IPS-18c (cell line): ENCODE data around the gene NUP50.
A peak's percentile ranks its signal among the peaks of the same experiment; 100 is the strongest.

Experiments
- H3K4me3 ChIP-seq: 2 replicates; pipeline ENCODE4 v1.7.0; 2013; ENCODE audit warnings: low read depth, mild to moderate bottlenecking, low read length, moderate library complexity; ENCODE audit not compliant: insufficient read depth
- H3K9me3 ChIP-seq: one replicate; pipeline ENCODE4 v1.6.1; 2013; ENCODE audit warnings: mild to moderate bottlenecking, low read length, moderate library complexity; ENCODE audit not compliant: control insufficient read depth, insufficient read depth

The NUP50 gene, protein sequence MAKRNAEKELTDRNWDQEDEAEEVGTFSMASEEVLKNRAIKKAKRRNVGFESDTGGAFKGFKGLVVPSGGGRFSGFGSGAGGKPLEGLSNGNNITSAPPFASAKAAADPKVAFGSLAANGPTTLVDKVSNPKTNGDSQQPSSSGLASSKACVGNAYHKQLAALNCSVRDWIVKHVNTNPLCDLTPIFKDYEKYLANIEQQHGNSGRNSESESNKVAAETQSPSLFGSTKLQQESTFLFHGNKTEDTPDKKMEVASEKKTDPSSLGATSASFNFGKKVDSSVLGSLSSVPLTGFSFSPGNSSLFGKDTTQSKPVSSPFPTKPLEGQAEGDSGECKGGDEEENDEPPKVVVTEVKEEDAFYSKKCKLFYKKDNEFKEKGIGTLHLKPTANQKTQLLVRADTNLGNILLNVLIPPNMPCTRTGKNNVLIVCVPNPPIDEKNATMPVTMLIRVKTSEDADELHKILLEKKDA

DNA sequence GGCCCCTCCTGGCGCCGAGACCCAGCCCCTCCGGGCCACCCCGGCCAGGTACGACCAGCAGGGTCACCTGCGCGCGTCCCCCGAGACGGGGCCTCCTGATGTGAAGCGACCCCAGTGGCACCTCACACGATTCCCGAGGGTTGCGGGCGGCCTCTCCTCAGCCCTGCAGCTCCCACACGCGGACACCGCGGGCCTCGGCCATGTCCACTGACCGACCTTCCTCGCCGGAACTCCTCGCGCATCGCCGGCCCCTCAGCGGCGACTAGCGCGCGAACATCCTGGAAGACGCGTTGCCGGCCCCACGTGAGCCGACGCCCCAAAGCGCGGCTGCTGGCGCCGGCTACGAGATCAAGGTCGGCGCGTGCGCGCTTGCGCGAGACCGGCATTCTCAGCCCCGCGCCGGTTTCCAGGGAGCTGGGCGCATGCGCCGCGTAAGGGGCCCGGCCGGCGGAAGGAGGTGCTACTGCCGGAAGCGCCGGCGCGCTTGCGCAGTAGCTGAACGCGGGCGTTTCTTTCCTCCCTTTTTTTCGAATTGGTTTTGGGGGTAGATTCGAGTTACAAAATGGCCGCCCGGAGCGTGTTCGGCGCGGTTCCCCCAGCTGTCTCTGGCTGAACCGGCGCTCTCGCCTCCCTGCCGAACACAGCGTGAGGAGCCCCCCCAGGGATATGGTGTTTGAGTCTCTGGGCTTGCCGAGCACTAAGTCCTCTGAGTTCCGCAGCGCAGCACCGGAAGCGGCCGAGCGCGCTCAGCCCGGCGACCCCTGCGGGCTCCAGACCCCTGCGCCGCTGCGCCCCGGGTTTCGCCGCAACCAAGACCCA lies at the start of gene NUP50:
NUP50 (plus strand) TSS at position 475 of the 819 bp plus-strand sequence. CDS start 4,253 bp downstream, outside the sequence.
- Histone ChIP-seq H3K9me3 (no peaks in the 10 kb centered on the region), H3K4me3 (peak within 1 kb of the TSS; percentile 91)

DNA sequence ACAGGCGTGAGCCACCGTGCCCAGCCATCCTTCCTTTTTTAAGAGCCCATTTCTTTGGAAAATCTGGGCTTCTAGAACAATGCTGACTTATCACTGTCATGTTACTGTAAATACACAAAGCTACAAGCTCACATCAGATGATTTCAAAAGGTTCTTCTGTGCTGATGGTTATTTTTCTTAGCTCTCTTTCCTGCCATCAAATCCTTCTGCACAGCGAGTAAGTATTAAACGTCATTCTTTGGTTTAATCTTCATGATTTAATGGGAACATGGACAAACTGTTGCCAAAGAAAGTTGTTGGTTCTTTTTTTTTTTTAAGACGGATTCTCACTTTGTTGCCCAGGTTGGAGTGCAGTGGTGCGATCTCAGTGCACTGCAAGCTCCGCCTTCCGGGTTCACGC lies 43.3 kb upstream of the NUP50 start:
- Histone ChIP-seq H3K9me3 (no peaks in the 10 kb centered on the region), H3K4me3 (no peak overlapping the region)

- no peaks in the 10 kb centered on the region for H3K9me3 ChIP-seq
- no peak overlapping the region for H3K4me3 ChIP-seq
These were observed 42.8 kb upstream of the NUP50 start for GRCh38 chr22:45120931-45121330.

- H3K4me3 ChIP-seq, result no peak overlapping the region
- no peaks in the 10 kb centered on the region for H3K9me3 ChIP-seq
These were observed 39.4 kb upstream of the NUP50 start for GRCh38 chr22:45124176-45124847.

DNA sequence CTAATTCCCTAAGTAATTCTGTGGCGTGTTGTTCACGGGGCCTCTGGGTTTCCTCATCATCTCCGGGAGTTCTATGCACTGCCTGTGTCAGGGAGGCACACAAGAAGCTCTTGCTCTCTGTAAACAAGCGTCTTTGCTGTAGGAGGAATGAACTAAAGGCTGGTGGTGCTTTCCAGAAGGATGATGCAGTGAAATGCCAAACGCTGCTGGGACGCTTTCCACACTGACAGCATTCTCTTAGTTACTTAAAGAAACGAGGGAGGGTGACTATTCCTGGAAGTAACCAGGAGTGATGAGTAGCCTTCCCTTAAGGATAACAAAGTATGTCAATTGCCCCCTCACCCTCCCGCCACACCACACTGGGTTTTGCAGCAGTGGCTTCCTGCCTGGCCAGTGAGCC lies 38.5 kb upstream of the NUP50 start:
- no peak overlapping the region for H3K4me3 ChIP-seq
- no peaks in the 10 kb centered on the region for H3K9me3 ChIP-seq

- no peaks in the 10 kb centered on the region for H3K9me3 ChIP-seq
These were observed 35.9 kb upstream of the NUP50 start for GRCh38 chr22:45127866-45128265.

DNA sequence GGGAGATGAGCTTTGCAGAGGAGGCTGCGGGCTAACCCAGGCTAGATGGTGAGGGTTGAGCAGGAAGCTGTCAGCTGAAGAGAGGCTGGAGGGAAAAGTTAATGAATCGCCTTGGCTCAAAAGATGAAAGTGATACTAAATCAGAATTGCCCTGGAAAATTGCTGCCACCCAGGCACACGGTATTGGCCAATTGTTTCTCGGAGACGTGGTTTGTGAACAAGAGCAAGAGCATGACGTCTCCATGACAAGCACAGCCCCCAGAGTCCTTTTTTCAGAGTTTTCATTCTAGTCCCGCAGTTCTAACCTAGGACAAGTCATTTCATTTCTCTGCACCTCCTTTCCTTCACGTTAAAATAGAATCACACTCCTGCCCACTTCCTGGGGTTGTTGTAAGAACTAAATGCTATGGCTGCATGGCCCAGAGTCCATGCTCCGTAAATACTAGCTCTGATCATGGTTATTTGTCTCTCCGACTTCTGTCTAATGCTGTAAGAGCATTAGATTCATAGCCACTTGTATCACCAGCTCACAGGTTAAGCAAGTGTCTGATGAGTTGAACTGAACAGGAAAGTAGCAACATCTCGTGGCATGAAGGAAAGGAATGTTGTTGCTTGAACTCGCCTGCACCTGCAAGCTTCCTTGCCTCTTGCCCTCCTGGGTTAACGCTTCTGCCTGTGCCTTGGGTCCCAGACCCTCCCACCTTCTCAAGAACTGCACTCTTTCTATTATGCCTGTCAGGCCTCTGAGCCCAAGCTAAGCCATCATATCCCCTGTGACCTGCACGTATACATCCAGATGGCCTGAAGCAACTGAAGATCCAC lies 33.8 kb upstream of the NUP50 start:
- H3K4me3 ChIP-seq, result no peak overlapping the region

More at GRCh38 chr22:45127866-45128265, 35.9 kb upstream of the NUP50 start:
- H3K4me3 ChIP-seq, result no peak overlapping the region

GRCh38 chr22:45130891-45131290 lies 32.8 kb upstream of the NUP50 start:
- H3K9me3 ChIP-seq, result peaks cover 6% of the 10 kb centered on the region
- no peak overlapping the region for H3K4me3 ChIP-seq

More for the DNA sequence above, 33.8 kb upstream of the NUP50 start:
- peaks cover 6% of the 10 kb centered on the region for H3K9me3 ChIP-seq

- H3K9me3 ChIP-seq, result peaks cover 6% of the 10 kb centered on the region
- H3K4me3 ChIP-seq, result no peak overlapping the region
These were observed 32.0 kb upstream of the NUP50 start for GRCh38 chr22:45131749-45132148.

- Histone ChIP-seq H3K9me3 (peaks cover 6% of the 10 kb centered on the region), H3K4me3 (no peak overlapping the region)
These were observed 29.4 kb upstream of the NUP50 start for GRCh38 chr22:45134313-45134712.

DNA sequence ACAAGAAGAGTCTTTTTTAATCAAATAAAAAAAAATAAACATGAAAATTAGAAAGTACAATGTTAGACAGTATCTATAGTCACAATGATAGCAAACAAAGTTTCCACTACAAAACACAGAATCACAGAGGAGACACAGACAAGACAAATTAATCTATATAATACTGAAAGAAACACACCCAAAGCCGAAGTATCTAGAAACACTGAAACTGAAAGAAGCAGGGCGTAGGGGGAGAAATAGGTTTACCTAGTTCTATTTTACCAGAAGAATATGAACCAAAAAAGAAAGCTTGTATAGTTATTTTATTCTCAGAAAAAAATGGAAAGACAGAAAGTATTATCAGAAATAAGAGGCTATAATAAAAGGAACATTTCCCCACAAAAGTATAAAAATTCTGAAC lies 27.1 kb upstream of the NUP50 start:
- no peak overlapping the region for H3K4me3 ChIP-seq
- peaks cover 6% of the 10 kb centered on the region for H3K9me3 ChIP-seq

- H3K9me3 ChIP-seq, result peaks cover 2% of the 10 kb centered on the region
- H3K4me3 ChIP-seq, result no peak overlapping the region
These were observed 24.0 kb upstream of the NUP50 start for GRCh38 chr22:45139693-45140092.

DNA sequence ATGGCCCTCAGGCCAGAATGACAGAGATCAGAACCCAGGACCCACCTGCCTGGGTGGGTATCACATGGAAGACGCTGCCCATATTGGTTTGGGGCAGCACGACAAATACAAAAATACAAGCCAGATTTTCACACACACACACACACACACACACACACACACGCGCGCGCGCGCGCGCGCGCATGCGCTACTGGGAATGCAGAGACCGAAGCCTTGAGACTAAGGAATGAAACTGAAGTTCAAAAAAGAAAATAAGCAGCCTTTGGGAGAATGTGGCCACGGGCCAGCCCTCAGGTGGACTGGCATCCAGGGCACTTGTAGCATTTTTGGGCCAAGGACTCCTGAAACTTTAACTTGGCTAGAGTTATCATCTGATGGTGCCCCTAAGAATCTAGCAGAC lies 21.3 kb upstream of the NUP50 start:
- peaks cover 2% of the 10 kb centered on the region for H3K9me3 ChIP-seq
- no peak overlapping the region for H3K4me3 ChIP-seq

DNA sequence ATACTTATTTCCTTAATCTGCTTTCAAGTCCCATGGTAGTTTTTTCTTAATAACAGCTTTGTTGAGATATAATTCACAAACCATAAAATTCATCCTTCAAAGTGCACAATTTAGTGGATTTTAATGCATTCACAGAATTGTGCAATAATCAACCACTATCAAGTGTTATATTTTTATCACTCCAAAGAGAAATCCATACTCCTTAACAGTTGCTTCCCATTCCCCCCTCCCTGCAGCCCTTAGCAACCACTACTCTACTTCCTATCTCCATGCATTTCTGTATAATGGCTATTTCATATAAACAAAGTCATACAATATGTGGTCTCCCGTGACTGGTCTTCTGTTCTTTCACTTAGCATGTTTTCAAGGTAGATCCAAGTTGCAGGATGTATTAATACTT lies 18.8 kb upstream of the NUP50 start:
- Histone ChIP-seq H3K4me3 (no peak overlapping the region), H3K9me3 (peaks cover 2% of the 10 kb centered on the region)

DNA sequence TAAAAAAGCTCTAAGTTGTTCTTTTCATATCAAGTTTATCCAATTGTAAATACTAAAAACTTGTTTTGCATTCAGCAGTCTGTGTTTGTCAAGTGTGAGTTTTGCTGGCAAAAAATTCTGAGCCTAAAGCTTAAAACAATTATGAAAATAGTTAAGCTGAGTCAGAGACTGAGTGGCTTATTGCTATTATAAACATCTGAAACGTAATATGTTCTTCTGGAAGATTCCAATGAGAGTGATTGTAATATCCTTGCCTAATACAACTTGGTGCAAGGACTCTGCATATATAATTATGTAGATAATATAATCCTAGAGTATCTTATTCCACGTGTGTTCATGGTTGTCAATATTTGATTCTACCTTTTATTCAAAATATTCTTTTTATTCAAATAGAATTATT lies 14.1 kb upstream of the NUP50 start:
- no peak overlapping the region for H3K4me3 ChIP-seq
- H3K9me3 ChIP-seq, result no peaks in the 10 kb centered on the region

DNA sequence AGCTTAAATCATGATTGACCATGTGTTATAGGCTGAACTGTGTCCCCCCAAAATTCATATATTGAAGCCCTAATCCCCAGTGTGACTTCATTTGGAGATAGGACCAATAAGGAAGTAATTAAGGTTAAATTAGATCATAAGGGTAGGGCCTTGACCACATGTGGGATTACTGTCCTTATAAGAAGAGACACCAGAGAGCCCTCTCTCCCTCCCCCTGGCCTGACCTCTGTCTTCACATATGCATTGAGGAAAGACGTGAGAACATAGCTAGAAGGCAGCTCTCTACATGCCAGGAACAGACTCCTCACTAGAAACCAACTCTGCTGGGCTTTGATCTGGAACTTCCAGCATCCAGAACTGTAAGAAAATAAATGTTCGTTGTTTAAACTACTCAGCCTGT lies 13.6 kb upstream of the NUP50 start:
- Histone ChIP-seq H3K4me3 (no peak overlapping the region), H3K9me3 (no peaks in the 10 kb centered on the region)

DNA sequence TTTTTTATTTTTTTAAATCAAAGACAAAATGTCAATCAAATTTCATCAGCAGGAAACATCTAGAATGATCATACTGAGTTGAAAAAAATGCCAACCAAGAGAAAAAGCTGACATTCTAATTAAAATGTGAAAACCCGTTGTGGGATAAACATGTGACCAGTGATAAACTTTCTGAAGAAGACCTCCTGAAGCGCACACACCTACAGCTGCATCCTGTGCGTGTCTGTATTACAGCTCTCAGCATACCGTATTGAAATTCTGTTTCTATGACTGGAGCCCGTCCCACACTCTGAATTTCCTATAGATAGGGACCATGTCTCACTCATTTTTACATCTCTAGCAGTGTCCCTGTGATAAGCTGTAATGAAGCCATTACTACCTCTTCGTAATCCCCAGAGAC lies 12.2 kb upstream of the NUP50 start:
- H3K9me3 ChIP-seq, result no peaks in the 10 kb centered on the region
- no peak overlapping the region for H3K4me3 ChIP-seq
